Measurements from ENCODE around the gene EIF2D.
A peak's percentile ranks its signal among the peaks of the same experiment; 100 is the strongest.
"Not testable (repeated sequence)": the region's sequence is repeated elsewhere in the genome, so short reads cannot be mapped to it uniquely, and the experiment has no call there.

Gene EIF2D

DNA sequence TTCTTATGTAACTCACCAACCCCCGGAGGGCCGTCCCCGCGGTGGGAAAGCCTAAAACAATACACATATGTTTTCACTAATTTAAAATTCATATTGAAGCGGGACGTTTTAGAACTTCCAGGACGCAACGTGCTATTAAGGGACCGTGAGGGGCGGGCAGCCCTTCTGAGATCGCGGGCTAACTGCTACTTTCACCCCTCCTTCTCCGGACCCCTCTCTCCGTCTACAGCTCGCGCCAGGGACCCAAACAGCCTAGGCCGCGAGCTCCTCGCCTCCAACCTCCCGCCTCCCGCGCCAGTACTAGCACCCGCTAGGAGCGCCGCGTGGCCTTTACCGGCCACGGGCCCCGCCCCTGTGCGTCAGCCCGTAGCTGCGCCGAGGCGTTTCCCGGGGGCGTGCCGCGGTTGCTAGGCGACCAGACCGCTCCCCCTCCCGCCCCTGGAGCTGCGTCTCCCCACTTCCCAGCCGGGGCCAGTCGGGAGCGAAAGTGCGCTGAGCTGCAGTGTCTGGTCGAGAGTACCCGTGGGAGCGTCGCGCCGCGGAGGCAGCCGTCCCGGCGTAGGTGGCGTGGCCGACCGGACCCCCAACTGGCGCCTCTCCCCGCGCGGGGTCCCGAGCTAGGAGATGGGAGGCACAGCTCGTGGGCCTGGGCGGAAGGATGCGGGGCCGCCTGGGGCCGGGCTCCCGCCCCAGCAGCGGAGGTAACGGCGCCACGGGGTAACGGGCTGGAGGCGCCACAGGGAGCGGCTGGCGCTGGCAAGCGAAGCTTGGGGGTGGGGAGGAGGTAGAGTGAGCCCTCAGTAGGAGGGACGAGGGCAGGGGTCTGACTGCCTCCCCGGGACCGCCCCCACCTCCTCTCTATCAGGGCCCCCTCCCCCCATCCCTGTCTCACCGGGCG is 23.1 kb upstream of the EIF2D start, which contains the start of gene DYRK3:
Gene DYRK3, plus strand, starts transcription at position 457 of the 898 bp plus-strand sequence. Its CDS starts 168 bp downstream, at position 625.
- peak; percentile 54 to 76 for DNase-seq

DNA sequence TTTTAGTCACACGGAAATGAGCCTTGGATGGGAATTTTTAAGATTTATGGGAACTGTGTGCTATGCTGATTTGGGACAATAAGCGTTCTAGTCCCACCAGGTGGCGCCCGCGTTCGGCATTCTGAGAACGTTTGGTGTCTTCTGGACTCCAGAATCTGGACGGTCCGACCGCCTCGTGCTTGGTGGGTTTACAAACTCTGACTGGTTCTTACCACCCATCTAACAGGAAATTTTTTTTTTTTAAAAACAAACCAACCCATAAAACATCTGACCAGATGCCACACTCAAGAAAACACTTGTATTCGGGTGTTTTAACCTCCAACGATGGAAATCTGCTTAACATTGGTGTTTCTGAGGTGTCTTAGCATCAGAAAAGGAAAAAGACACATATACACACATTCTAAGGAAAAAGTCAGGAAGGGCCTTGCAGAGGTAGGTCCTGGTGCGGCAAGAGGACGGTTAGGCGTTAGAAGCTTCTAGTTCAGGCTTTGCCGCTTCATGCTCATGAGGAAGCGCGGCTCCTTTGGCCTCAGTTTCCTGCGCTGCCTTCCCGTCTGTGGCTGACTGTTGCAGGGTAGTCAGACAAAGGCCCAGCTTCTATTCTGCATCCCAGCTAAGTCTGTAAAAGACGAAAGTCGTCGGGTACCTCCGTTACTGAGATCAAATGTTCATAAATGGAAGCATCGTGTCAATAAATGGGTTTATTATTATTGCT is 22.3 kb upstream of the EIF2D start:
- DNase-seq: peak; percentile 27 to 58

DNA sequence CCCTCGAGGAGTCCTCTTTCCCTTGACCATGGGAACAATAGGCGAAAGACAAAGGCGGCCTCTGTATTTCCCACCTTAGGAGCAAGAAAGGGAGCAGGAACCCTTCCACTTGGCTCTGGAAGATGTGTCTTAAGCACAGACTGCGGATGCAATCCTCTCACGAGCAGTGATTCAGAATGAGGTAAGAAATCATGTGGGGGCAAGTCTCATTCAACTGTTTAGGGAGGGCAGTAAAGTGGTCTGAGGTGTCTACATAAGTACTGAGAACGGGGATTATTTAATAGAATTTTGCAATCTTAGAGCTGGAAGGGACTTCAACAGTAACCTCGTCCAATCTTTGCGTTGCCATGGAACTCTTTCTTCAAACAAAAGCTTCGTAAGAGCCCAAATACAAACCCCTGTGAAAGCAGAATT is 21.4 kb upstream of the EIF2D start:
- DNase-seq: no peak

DNA sequence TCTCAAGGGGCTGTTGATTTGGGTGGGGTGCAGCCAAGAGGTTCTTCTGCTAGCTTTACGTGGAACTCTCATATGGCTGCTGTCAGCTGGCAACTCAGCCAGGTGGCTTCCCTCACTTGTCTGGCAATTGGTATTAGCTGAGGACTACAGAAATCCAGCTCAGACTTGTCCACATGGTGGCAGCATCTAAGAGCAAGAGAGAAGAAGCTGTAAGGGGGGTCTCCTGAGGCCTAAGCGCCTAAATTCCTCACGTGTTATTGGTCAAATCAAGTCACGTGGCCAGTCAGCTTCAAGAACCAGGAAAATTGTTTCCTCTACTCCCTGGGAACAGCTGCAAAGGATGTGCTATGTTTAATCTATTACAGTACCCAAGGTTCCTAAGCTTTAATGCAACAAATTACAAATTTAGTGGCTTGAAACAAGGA is 18.8 kb upstream of the EIF2D start:
- peak; percentile 8 to 60 for DNase-seq

DNA sequence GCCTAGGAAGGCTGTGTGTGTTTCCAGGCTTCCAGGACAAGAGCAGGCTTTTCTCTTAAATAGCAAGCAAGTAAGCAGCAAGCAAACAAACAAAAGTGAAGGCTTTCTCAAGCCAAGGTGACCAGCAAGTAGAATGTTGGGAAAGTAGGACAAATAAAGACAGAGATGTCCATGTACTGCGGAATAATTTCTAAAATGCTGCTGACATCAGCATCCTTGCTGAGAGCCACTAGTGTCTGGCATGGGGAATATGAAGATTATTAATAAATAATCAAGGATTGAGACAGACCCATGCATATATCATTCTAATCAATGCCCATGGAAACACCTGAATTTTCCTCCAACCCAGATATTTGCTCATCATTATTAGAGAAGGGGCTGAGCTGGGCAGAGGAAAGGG is 16.7 kb upstream of the EIF2D start:
- no peak for DNase-seq

DNA sequence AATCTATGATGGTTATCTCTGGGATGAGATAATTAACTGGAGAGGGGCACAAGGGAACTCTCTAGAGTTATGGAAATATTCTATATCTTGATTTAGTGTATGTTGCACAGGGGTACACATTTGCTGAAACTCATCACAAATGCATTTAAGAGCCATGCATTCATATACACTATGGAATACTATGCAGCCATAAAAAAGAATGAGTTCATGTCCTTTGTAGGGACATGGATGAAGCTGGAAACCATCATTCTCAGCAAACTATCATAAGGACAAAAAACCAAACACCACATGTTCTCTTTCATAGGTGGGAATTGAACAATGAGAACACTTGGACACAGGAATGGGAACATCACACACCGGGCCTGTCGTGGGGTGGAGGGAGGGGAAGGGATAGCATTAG is 14.1 kb upstream of the EIF2D start:
- DNase-seq: not testable (repeated sequence)

DNA sequence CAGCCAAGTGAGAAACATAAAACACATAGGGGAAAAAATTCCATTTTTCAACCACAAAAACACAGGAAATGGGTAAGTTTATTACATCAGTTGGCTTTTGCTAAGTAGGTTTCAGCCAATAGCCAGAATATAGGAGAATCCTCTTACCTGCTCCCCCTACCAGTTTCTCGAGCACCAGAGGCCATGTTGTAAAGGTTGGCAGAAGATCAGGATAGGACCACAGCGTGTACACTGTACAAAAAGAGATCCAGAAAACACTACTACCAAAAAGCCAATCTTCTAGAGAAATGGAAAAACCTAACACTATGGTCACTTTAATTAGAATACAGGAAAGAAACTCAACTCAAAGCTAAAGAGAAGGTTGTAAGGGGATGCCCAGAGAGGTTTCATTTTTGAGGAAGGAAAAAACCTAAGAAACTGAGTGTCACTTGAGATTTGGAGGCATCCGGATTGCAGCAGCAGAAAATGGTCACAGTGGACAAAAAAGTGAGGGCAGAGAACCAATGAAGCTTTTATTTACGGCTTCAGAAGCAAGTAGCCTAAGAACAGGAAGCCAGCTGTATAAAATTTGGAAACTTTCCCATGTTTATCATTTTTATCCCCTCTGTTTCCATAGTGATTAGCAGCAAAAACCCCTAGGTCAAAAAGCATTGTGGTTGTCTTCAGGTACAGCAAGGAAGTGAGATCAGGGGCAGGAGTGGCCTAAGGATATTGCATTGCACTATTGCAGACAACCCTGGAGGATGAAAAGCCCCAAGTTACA is 2.9 kb downstream of the EIF2D start:
- no peak for DNase-seq

DNA sequence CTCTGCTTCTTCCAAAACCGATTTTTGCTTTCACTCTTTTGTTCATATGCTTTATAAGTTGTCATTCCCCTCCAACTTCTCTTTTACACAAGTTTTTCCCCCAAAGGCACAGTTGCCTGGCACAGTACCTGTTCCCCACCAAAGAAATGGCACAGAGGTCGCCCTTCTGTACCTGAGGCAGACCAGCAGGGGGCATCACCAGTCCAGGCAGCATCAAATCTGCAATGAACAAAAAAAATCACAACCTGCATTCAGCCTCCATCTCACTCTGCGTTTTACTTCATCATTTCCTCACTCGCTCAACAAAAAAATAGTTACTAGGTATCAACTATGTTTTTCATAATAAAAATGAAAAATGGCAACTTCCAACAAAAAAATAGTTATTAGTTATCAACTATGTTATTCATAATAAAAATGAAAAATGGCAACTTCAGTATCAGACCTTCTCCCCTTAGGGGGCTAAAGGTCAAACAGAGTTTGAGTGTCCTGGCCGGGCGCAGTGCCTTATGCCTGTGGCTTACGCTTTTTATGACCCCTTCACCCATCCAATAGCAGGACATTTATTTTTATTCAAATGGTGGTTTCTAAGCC is 4.1 kb downstream of the EIF2D start:
- DNase-seq: peak in 1 of 2 experiments; percentile 5

DNA sequence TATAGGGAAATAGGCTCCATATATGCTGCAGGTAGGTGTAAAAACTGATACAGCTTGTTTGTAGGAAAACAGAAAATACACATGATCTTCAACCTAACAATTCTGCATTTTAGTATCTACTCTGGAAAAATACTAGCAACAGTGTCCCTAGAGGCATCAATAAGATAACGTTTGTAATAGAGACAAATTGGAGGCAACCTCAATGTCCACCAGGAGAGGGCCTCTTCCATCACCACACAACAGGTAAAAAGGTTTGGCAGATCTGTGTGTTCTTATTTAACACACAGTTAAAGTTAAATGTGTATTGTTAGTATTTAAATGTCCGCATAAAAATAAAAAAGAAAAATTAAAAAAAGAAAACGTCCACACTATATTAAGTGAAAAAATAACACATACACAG is 5.4 kb downstream of the EIF2D start:
- DNase-seq: peak in 1 of 2 experiments; percentile 23

DNA sequence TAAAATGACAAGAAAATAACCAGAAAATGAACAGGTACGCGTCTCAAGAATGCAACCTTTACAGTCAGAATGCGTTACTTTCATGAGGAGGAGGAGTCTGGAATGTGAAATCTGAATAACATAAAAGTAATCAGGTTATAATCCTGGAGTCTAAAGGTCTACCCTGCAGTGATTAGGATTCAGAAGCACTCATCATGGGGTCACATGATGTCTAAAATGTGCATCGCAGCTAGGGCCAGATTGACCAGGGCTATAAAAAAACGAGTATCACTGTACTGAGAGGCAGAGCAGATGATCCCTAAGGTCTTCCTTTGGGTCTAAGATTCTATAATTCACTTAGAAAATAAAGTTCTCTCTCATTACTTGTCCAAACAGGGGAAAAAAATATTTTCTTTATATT is 7.4 kb downstream of the EIF2D start:
- DNase-seq: no peak

DNA sequence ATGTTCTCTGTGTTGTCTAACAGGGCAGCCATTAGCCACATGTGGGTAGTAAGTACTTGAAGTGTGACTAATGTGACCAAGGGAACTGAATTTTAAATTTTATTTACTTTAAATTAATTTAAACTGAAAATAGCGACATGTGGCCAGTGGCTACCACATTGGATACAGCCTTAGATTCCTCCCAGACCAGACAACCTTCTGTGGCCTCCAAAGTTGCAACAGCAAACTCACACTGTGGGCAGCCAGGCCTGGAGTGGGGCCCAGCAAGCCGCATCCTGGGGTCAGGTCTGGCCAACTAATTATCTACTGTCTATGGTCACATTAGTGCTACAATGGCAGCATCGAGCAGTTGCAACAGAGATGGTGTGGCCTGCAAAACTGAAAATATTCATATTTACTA is 11.7 kb downstream of the EIF2D start:
- DNase-seq: no peak

DNA sequence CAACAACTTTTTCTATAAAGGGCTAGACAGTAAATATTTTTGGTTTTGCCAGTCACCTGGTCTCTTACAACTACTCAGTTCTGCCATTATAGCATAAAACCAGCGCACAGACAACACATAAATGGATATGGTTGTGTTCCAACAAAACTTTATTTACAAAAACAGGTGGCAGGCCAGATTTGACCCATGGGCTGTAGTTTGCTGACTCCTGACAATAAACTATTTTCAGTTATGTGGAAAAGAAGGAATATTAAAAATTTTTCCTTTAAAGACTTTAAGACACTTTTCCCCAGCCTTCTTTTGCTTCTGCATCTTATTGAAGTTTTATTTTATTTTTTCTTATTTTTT is 16.0 kb downstream of the EIF2D start:
- no peak for DNase-seq

DNA sequence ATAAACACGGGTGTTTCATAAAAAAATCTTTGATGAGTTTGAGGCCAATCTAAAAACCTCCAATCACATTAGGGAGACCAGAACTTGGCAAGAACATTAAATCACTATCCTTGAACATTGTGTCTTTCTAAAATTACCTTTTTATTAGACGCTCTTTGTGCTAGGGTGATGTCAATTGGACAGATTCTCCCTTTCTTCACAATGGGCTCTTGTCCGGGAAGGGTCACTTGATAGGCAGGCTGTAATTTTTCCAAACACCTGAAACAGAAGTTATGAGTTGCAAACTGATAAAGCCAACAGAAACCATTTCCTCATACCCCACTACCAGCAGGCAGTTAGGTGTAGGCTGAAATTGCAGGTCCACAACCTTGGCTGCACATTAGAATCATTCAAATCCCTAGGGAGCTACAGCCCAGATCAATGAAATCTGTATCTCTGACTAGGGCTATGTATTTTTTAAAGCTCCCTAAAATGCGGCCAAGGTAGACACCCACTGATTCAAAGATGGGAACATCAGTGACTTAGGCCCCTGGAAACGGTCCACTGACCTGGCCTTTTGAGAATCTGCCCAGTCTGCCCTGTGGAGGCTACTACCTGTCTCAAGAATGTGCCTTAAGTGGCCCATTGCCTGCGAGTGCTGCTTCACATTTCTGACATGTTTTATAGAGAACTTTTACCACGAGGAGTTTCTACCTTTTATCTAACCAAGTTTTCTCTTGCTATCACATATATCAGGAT is 16.5 kb downstream of the EIF2D start:
- DNase-seq: no peak

DNA sequence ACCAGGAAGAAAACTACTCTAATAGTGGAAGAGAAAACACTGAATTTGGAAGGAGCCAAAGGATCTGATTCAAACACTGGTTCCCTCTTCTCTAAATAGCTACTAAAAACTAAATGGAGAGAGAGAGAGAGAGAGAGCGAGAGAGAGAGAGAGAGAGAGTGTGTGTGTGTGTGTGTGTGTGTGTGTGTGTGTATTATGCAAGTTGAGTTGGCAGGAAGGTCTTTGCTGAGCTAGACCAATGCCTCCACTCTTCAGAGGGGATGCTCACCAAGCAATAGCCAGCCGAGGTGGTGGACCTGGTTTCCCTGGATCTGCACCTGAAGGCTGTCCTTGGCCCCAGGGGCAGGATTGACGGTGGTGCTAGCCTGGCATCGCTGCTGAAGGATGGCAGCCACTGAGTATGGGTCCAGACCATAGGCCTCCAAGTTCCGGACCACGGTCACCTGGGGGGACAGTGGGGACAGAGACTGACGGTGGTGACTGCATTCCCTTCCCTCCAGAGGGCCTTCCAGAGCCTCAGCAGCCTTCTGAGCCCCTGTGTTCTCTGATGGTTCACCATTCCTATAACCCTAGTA is 18.8 kb downstream of the EIF2D start:
- DNase-seq: no peak

DNA sequence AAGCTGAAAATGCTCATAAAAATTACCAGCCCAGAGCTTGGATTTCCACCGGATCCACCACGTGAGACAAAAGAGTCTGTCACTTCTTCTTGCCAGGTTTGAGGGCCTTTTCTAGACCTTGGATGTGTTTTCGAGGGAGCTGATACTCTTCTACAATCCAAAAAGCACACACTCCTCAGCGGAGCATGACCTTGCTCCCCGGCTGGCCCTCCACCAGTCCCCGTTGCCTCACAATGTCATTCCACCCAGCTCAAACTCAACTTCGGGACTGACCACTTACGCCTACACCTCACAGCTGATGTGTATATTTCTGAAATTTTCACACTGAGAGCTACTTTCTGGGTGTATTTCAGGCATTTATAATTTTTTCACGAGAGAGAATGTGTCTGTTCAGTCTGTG is 20.6 kb downstream of the EIF2D start:
- DNase-seq: no peak

DNA sequence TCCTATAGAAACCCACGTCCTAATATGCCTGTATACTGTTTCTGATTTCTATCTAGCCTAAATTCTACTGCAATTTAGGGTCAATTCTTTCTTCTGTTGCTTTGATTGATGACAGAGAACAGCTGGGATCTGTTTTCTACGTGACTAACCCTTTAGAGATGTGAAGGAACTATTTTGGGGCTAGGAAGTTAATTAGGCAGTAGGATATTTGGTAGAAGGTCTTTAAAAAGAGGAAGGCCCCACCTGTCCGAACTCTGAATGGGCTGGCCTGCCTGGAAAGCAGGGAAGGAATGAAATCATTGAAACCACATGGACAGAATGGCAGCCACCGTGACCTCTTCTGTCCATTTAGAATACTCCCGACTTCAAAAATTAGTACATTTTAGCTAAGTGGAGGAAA is 21.0 kb downstream of the EIF2D start:
- DNase-seq: no peak

DNA sequence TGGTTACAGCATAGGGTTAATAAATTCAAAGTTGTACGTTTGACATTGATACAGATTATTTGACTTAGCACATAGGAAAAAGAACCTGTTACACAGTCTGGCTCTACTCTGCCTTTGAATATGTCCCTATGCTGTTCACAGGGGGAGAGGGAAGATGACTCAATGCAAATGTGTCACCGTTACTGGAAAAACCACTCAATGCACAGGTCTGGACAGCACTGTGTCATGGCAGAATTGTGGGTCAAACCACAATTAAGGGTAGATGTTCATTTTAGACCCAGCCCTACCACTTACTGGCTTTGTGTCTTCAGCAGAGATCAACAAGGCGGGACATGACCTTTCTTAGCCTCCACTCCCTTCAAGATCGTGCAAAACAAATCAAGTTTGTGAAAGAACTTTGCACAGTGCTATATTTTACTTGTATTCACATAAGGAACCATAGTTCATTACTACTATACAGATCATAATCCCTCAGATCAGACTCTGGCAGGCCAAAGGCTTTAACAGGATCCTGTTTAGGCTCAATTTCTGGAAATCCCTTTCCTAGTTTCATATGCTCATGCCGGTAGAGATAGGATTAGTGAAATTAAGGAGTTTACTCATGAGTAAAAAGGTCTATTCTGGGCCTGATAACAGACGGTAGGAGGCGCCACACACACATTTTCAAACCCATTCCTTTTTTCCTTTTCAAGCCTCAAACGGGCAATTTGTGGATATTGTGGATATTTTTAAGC is 22.1 kb downstream of the EIF2D start:
- no peak for DNase-seq

DNA sequence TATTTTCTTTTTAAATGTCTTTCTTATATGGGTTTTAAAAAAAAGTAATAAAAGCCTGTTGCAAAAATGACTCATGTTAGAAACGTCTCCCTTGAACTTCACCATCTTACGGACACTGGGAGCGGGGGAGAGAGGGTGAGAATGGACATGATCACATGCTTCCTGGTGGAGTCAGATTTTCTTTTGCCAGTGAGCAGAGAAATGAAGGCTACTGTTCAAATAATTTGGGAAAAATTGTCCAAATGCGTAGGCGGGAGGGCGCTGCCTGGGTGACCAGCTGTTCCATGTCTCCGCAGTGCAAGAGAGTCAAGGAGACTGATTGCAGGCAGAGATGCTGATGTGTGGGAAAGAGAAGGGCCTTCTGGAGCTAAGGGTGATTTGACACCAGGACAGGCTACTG is 23.1 kb downstream of the EIF2D start:
- no peak for DNase-seq

DNA sequence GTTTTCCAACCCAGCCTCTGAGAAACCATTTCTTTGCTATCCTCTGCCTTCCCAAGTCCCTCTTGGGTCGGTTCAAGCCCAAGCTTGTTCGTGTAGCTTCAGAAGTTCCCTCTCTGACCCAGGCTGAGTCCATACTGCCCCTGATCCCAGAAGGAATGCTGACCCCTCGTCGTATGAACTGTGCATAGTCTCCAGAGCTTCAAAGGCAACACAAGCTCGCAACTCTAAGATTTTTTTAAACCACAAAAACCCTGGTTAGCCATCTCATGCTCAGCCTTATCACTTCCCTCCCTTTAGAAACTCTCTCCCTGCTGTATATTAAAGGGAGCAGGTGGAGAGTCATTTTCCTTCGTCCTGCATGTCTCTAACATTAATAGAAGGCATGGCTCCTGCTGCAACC is 23.8 kb downstream of the EIF2D start:
- no peak for DNase-seq

DNA sequence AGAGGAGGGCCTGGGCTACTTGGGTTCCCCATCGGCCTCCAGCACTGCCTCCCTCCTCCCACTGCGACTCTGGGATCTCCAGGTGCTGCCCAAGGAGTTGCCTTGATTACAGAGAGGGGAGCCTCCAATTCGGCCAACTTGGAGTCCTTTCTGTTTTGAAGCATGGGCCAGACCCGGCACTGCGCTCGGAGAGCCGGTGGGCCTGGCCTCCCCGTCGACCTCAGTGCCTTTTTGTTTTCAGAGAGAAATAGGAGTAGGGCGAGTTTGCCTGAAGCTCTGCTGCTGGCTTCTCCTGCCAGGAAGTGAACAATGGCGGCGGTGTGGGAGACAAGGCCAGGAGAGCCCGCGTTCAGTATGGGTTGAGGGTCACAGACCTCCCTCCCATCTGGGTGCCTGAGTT is 24.4 kb downstream of the EIF2D start:
- no peak for DNase-seq
